Astrocyte (in vitro differentiated cells and primary cell): ENCODE data around the gene RASIP1.

Source experiments
- CTCF ChIP-seq: IDR thresholded peaks from 2 replicates; pipeline ENCODE4 v1.5.1; 2011; ENCODE audit warnings: low read depth, mild to moderate bottlenecking, inconsistent platforms, low read length, moderate library complexity; ENCODE audit not compliant: insufficient read depth
- EZH2 ChIP-seq: IDR thresholded peaks from 2 replicates; pipeline ENCODE4 v1.6.1; 2012; ENCODE audit warnings: mild to moderate bottlenecking, low read length, inconsistent platforms; ENCODE audit not compliant: insufficient read depth

GRCh38 chr19:48724796-48725753, 15.3 kb downstream of the RASIP1 start:
- TF ChIP-seq CTCF (no peak), EZH2 (no peak)
